ENCODE measurements around the gene ATP6V0A4.
"Not testable (repeated sequence)": the region's sequence is repeated elsewhere in the genome, so short reads cannot be mapped to it uniquely, and the experiment has no call there.

Gene ATP6V0A4

DNA sequence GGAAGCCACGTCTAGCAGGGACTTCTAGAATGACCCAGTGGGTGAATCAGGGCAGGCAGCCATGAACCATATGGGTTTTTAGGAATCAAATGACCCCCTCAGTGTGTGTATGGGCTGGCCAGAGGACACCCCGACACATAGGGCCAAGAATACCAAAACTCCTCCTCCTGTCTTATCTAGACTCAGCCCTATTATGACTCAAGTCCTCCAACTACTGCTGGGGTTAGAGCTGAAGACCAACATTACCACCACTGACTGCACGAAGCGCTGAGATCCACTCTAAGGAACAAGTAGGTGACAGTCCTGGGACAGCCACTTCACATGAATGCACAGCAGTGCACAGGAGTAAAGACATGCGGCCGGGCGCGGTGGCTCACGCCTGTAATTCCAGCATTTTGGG lies 85.3 kb downstream of the ATP6V0A4 start:
- no peak overlapping the region for H3K9ac ChIP-seq (ENCODE audit: low read depth in 1 of 2, low read length in 2 of 2)
- H3K4me1 ChIP-seq (ENCODE audit: control insufficient read depth in 1 of 2, insufficient read depth in 2 of 2, low read length in 2 of 2) = no peaks in the 10 kb centered on the region
- H3K27me3 ChIP-seq (ENCODE audit: control insufficient read depth in 1 of 2, insufficient read depth in 2 of 2, low read length in 2 of 2) = no peaks in the 10 kb centered on the region
- no peaks in the 10 kb centered on the region for H3K36me3 ChIP-seq (ENCODE audit: control insufficient read depth in 1 of 2, insufficient read depth in 2 of 2, low read length in 2 of 2)
- no peaks in the 10 kb centered on the region for H3K9me3 ChIP-seq (ENCODE audit: control insufficient read depth in 1 of 2, low read length in 2 of 2)
- no peak overlapping the region for H3K4me3 ChIP-seq (ENCODE audit: low read depth in 1 of 2, low read length in 2 of 2)
- no peak overlapping the region for H3K27ac ChIP-seq (ENCODE audit: low read depth, low read length)

DNA sequence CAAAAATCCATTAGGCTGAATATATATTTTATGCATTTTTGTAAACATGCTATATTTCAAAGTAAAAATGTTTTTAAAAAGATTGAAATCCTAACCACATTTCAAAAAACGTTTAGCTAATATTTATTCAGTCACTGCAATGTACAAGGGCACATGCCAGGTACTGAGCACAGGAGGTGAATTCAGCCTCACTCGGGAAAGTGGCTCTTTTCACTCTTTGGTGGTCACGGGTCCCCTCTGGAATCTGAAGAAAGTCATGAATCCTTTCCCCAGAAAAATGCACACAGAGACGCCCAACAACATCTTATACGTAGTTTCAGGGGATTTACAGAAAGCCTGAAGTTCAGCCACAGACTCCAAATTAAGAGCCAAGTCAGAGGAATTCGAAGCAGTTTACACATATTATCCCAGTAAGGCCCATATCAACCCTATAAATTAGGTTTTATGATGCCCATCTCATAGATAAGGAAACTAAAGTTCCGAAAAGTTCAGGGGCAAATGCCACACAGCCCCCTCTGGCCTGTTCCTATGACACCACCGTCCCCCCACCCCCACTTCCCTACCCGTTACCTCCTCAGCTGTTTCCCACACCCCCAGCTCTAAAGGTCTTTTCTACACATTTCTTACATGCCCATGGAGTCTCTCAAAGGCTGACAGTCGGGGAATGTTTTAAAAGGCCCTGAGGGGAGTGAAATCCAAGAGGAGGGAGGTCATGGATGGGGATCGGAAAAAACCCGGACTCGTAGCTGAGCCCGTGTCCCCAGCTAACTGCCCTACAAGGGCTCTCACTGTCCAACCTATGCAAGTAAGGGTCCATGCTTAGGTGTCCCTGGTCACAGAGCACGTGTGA lies 87.2 kb downstream of the ATP6V0A4 start:
- Histone ChIP-seq H3K4me3 (ENCODE audit: low read depth in 1 of 2, low read length in 2 of 2) (no peak overlapping the region), H3K27me3 (ENCODE audit: control insufficient read depth in 1 of 2, insufficient read depth in 2 of 2, low read length in 2 of 2) (no peaks in the 10 kb centered on the region), H3K4me1 (ENCODE audit: control insufficient read depth in 1 of 2, insufficient read depth in 2 of 2, low read length in 2 of 2) (no peaks in the 10 kb centered on the region), H3K9ac (ENCODE audit: low read depth in 1 of 2, low read length in 2 of 2) (no peak overlapping the region), H3K27ac (ENCODE audit: low read depth, low read length) (no peak overlapping the region), H3K9me3 (ENCODE audit: control insufficient read depth in 1 of 2, low read length in 2 of 2) (no peaks in the 10 kb centered on the region), H3K36me3 (ENCODE audit: control insufficient read depth in 1 of 2, insufficient read depth in 2 of 2, low read length in 2 of 2) (no peaks in the 10 kb centered on the region)

DNA sequence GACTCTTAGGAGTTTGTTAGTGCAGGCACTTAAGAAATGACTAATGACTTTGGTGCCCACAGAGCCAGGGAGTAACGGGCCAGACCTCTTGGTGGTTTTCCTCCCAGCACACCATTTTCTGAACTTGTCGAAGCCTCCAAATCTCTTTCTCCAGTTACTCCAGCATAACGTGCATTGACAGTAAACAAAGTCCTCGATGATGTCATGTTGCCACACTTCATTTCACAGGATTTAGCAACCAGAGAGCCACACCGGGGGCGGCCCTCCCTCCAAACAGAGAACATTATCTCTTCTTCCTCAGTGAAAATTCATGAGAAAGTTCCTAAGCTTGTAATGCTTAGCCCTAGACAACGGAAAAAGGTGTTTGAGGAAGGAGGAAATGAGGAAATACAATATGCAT lies 92.8 kb downstream of the ATP6V0A4 start:
- H3K27ac ChIP-seq (ENCODE audit: low read depth, low read length) = no peak overlapping the region
- no peak overlapping the region for H3K4me3 ChIP-seq (ENCODE audit: low read depth in 1 of 2, low read length in 2 of 2)
- H3K27me3 ChIP-seq (ENCODE audit: control insufficient read depth in 1 of 2, insufficient read depth in 2 of 2, low read length in 2 of 2) = no peaks in the 10 kb centered on the region
- no peaks in the 10 kb centered on the region for H3K36me3 ChIP-seq (ENCODE audit: control insufficient read depth in 1 of 2, insufficient read depth in 2 of 2, low read length in 2 of 2)
- no peaks in the 10 kb centered on the region for H3K9me3 ChIP-seq (ENCODE audit: control insufficient read depth in 1 of 2, low read length in 2 of 2)
- H3K4me1 ChIP-seq (ENCODE audit: control insufficient read depth in 1 of 2, insufficient read depth in 2 of 2, low read length in 2 of 2) = no peaks in the 10 kb centered on the region
- H3K9ac ChIP-seq (ENCODE audit: low read depth in 1 of 2, low read length in 2 of 2) = no peak overlapping the region

DNA sequence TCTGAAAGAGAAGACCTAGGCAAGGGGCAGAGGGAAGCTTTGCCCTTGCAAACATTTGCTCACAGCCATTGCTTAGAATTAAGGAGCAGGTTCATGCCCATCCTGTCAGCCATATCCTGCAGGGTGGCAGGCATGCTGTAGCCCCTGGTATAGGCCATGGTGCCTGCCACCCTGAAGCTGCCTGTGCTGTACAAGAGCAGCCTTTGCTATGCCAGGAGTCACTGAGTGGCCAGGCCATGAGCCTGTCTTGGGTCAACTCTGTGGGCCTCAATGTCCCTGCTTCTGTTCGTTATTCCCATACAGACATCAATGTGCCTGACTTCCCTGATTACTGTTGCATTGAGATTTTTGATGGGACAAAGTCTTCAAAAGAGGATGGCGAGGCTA lies 96.5 kb downstream of the ATP6V0A4 start:
- Histone ChIP-seq H3K9me3 (ENCODE audit: control insufficient read depth in 1 of 2, low read length in 2 of 2) (no peaks in the 10 kb centered on the region), H3K4me1 (ENCODE audit: control insufficient read depth in 1 of 2, insufficient read depth in 2 of 2, low read length in 2 of 2) (no peaks in the 10 kb centered on the region), H3K27me3 (ENCODE audit: control insufficient read depth in 1 of 2, insufficient read depth in 2 of 2, low read length in 2 of 2) (no peaks in the 10 kb centered on the region), H3K4me3 (ENCODE audit: low read depth in 1 of 2, low read length in 2 of 2) (no peak overlapping the region), H3K9ac (ENCODE audit: low read depth in 1 of 2, low read length in 2 of 2) (no peak overlapping the region), H3K27ac (ENCODE audit: low read depth, low read length) (no peak overlapping the region), H3K36me3 (ENCODE audit: control insufficient read depth in 1 of 2, insufficient read depth in 2 of 2, low read length in 2 of 2) (no peaks in the 10 kb centered on the region)

DNA sequence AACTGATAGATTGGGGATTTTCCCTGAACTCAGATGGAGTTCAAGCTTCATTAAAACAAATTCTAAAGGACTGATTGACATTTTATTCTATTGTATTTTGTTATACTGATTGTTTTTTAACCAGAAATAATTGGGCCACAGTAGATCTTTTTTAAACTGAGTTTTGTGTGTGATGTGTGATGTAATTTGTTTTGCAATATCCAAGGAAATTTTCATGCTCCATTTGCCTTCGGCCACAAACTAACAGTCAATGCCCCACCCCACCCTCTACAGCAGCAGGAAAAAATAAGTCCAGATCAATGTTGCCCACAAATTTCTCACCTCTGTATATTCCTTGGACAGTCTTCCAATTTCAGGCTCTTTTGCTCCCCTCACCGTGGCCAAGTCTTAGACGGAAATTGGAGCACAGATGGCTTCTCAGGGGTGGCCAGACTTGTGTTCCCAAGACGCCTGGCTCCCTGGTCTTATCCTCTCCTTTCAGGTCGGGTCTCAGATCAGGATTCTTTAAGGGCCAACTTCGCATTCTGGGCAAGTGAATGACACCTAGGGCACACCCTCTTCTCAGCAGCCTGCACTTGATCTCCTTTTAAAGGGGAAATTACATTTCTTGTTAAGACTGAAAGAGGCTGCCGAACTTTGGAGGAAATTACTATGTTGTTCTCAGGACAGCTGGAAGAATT lies 97.0 kb downstream of the ATP6V0A4 start, which contains the start of gene SVOPL:
Gene SVOPL (minus strand): TSS at position 506 of the 680 bp plus-strand sequence. CDS start 22,317 bp downstream, outside the sequence.
- H3K4me1 ChIP-seq (ENCODE audit: control insufficient read depth in 1 of 2, insufficient read depth in 2 of 2, low read length in 2 of 2) = no peaks in the 10 kb centered on the region
- no peaks in the 10 kb centered on the region for H3K27me3 ChIP-seq (ENCODE audit: control insufficient read depth in 1 of 2, insufficient read depth in 2 of 2, low read length in 2 of 2)

DNA sequence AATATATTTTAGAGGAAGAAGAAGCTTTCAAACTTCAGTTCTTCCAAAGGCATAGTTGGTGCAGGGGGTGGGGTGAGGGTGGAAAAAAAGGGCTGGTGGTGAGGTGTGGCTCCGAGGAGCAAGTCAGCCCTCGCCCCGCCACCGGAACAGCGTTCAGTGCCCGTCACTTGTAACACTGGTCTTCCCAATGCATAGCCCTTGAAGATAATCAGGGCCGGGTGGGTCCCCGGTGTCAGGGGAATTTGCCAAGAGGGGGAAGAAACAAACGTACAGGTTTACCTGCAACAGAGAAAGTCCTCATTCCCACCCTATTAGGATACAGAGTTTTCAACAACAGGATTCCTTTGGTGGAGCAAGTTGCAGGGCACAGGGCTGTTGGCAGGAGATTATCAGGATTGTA lies 98.3 kb downstream of the ATP6V0A4 start:
- Histone ChIP-seq H3K4me1 (ENCODE audit: control insufficient read depth in 1 of 2, insufficient read depth in 2 of 2, low read length in 2 of 2) (no peaks in the 10 kb centered on the region), H3K9ac (ENCODE audit: low read depth in 1 of 2, low read length in 2 of 2) (no peak overlapping the region), H3K27me3 (ENCODE audit: control insufficient read depth in 1 of 2, insufficient read depth in 2 of 2, low read length in 2 of 2) (no peaks in the 10 kb centered on the region), H3K4me3 (ENCODE audit: low read depth in 1 of 2, low read length in 2 of 2) (no peak overlapping the region), H3K27ac (ENCODE audit: low read depth, low read length) (no peak overlapping the region), H3K9me3 (ENCODE audit: control insufficient read depth in 1 of 2, low read length in 2 of 2) (no peaks in the 10 kb centered on the region), H3K36me3 (ENCODE audit: control insufficient read depth in 1 of 2, insufficient read depth in 2 of 2, low read length in 2 of 2) (no peaks in the 10 kb centered on the region)

More for the DNA sequence above, 97.0 kb downstream of the ATP6V0A4 start, which contains the start of gene SVOPL:
- no peaks in the 10 kb centered on the region for H3K36me3 ChIP-seq (ENCODE audit: control insufficient read depth in 1 of 2, insufficient read depth in 2 of 2, low read length in 2 of 2)
- H3K9ac ChIP-seq (ENCODE audit: low read depth in 1 of 2, low read length in 2 of 2) = no peak within 1 kb of the TSS
- H3K4me3 ChIP-seq (ENCODE audit: low read depth in 1 of 2, low read length in 2 of 2) = no peak within 1 kb of the TSS
- H3K9me3 ChIP-seq (ENCODE audit: control insufficient read depth in 1 of 2, low read length in 2 of 2) = no peaks in the 10 kb centered on the region
- H3K27ac ChIP-seq (ENCODE audit: low read depth, low read length) = no peak within 1 kb of the TSS

DNA sequence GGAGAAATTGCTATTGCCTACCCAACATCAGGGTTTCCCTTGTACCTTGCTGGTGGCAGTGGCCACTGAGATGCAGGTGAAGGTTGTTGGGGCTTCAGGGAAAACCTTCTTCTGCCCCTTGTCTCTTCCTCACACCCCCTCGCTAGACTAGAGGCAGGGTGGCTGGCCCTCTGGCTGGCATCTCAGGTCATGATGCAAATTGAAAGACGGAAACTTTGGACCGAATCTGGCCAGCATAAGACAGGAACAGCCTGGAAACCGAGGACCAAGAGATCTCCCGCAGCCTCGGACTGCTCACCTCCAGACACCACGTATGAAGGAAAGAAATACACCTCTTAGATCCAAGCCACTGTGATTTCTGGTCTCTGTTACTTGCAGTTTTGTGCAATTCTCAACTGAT lies 99.7 kb downstream of the ATP6V0A4 start:
- no peaks in the 10 kb centered on the region for H3K4me1 ChIP-seq (ENCODE audit: control insufficient read depth in 1 of 2, insufficient read depth in 2 of 2, low read length in 2 of 2)
- H3K36me3 ChIP-seq (ENCODE audit: control insufficient read depth in 1 of 2, insufficient read depth in 2 of 2, low read length in 2 of 2) = no peaks in the 10 kb centered on the region
- H3K27me3 ChIP-seq (ENCODE audit: control insufficient read depth in 1 of 2, insufficient read depth in 2 of 2, low read length in 2 of 2) = no peaks in the 10 kb centered on the region

DNA sequence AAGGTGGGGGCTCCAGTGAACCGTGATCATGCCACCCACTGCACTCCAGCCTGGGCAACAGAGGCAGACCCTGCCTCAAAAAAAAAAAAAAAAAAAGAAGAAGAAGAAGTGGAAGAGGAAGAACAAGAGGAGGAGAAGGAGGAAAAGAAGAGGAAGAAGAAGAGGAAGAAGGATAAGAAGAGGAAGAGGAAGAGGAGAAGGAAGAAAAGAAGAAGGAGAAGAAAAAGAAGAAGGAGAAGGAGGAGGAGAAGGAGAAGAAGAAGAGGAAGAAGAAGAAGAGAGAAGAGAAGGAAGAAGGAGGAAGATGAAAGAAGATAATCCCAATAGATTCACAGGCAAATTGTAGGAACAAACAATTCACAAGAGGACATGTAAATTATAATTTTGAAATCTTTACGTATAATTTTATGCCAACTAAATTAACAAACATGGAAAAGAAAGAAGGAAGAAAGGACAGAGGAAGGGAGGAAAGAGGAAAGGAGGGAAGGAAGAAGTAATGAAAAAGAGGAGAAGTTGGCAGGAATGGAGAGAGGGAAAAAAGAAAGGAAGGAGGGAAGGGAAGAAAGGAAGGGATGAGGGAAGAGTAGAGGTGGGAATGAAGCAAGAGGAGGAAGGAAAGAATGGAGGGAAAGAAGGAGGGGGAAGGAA lies 100.3 kb downstream of the ATP6V0A4 start:
- H3K4me1 ChIP-seq (ENCODE audit: control insufficient read depth in 1 of 2, insufficient read depth in 2 of 2, low read length in 2 of 2) = no peaks in the 10 kb centered on the region
- no peaks in the 10 kb centered on the region for H3K36me3 ChIP-seq (ENCODE audit: control insufficient read depth in 1 of 2, insufficient read depth in 2 of 2, low read length in 2 of 2)
- H3K9me3 ChIP-seq (ENCODE audit: control insufficient read depth in 1 of 2, low read length in 2 of 2) = no peaks in the 10 kb centered on the region
- no peak overlapping the region for H3K4me3 ChIP-seq (ENCODE audit: low read depth in 1 of 2, low read length in 2 of 2)
- H3K27me3 ChIP-seq (ENCODE audit: control insufficient read depth in 1 of 2, insufficient read depth in 2 of 2, low read length in 2 of 2) = no peaks in the 10 kb centered on the region
- no peak overlapping the region for H3K27ac ChIP-seq (ENCODE audit: low read depth, low read length)
- no peak overlapping the region for H3K9ac ChIP-seq (ENCODE audit: low read depth in 1 of 2, low read length in 2 of 2)

More for the DNA sequence above, 99.7 kb downstream of the ATP6V0A4 start:
- Histone ChIP-seq H3K9ac (ENCODE audit: low read depth in 1 of 2, low read length in 2 of 2) (no peak overlapping the region), H3K4me3 (ENCODE audit: low read depth in 1 of 2, low read length in 2 of 2) (no peak overlapping the region), H3K9me3 (ENCODE audit: control insufficient read depth in 1 of 2, low read length in 2 of 2) (no peaks in the 10 kb centered on the region), H3K27ac (ENCODE audit: low read depth, low read length) (no peak overlapping the region)

DNA sequence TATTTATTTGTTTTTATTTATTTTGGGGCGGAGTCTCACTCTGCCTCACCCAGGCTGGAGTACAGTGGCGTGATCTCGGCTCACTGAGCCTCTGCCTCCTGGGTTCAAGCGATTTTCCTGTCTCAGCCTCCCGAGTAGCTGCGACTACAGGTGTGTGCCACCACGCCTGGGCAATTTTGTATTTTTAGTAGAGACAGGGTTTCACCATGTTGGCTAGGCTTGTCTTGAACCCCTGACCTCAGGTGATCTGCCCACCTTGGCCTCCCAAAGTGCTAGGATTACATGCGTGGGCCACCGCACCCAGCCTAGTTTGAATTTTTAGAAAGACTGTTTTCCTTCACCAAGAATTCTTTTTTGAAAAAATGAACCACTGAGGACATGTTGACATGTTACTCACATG lies 102.2 kb downstream of the ATP6V0A4 start:
- not testable (repeated sequence) for H3K4me3 ChIP-seq (ENCODE audit: low read depth in 1 of 2, low read length in 2 of 2); H3K4me1 ChIP-seq (ENCODE audit: control insufficient read depth in 1 of 2, insufficient read depth in 2 of 2, low read length in 2 of 2); H3K27me3 ChIP-seq (ENCODE audit: control insufficient read depth in 1 of 2, insufficient read depth in 2 of 2, low read length in 2 of 2); H3K9me3 ChIP-seq (ENCODE audit: control insufficient read depth in 1 of 2, low read length in 2 of 2); H3K36me3 ChIP-seq (ENCODE audit: control insufficient read depth in 1 of 2, insufficient read depth in 2 of 2, low read length in 2 of 2); H3K27ac ChIP-seq (ENCODE audit: low read depth, low read length); H3K9ac ChIP-seq (ENCODE audit: low read depth in 1 of 2, low read length in 2 of 2)

DNA sequence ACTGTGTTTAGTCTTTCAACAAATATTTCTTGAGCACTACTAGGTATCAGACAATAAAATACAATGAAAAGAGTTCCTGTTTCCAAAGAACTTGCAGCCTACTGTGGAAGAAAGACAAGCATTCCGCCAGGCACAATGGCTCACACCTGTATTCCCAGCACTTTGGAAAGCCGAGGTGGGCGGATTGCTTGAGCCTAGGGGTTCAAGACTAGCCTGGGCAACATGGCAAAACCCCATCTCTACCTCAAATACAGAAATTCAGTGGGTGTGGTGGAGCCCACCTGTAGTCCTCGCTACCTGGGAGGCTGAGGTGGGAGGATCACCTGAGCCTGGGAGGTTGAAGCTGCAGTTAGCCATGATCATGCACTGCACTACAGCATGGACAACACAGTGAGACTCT lies 102.9 kb downstream of the ATP6V0A4 start:
- H3K36me3 ChIP-seq (ENCODE audit: control insufficient read depth in 1 of 2, insufficient read depth in 2 of 2, low read length in 2 of 2) = no peaks in the 10 kb centered on the region
- H3K27me3 ChIP-seq (ENCODE audit: control insufficient read depth in 1 of 2, insufficient read depth in 2 of 2, low read length in 2 of 2) = no peaks in the 10 kb centered on the region
- H3K9me3 ChIP-seq (ENCODE audit: control insufficient read depth in 1 of 2, low read length in 2 of 2) = no peaks in the 10 kb centered on the region
- no peak overlapping the region for H3K27ac ChIP-seq (ENCODE audit: low read depth, low read length)
- no peak overlapping the region for H3K4me3 ChIP-seq (ENCODE audit: low read depth in 1 of 2, low read length in 2 of 2)
- no peaks in the 10 kb centered on the region for H3K4me1 ChIP-seq (ENCODE audit: control insufficient read depth in 1 of 2, insufficient read depth in 2 of 2, low read length in 2 of 2)
- no peak overlapping the region for H3K9ac ChIP-seq (ENCODE audit: low read depth in 1 of 2, low read length in 2 of 2)
